ENCODE results near the gene TNS1. TPM values are rescaled to one million over a fixed set of nuclear protein-coding genes. Genes with fewer than 3 reads are reported as not detected.

Gene TNS1
- total RNA-seq, 4 donors from 2014 or later, result 23.1 to 156 (median 81.1) TPM

DNA sequence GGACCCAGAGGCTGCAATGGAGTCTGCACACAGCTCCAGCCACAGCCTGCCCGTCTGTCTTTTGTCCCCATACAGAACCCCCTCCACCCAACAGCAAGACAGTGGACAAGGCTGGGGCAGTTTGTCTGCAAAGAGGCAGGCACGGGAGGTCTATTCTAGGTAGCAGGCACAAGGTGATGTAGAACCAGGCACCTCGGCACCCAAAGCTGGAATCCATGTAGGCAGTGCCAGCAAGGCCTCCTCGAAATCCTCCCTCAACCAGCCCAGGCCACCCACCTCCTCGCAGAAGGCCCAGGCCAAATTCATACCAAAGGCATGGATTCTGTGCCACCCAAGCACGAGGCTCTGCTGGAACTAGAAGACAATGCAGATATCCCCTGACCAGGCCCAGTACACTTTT is 179.2 kb downstream of the TNS1 start:
- TF ChIP-seq, protein P1, sequence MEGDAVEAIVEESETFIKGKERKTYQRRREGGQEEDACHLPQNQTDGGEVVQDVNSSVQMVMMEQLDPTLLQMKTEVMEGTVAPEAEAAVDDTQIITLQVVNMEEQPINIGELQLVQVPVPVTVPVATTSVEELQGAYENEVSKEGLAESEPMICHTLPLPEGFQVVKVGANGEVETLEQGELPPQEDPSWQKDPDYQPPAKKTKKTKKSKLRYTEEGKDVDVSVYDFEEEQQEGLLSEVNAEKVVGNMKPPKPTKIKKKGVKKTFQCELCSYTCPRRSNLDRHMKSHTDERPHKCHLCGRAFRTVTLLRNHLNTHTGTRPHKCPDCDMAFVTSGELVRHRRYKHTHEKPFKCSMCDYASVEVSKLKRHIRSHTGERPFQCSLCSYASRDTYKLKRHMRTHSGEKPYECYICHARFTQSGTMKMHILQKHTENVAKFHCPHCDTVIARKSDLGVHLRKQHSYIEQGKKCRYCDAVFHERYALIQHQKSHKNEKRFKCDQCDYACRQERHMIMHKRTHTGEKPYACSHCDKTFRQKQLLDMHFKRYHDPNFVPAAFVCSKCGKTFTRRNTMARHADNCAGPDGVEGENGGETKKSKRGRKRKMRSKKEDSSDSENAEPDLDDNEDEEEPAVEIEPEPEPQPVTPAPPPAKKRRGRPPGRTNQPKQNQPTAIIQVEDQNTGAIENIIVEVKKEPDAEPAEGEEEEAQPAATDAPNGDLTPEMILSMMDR (IDR thresholded peaks at IDR 0.05), result no peak
- no peak for TF ChIP-seq POLR2A (IDR thresholded peaks at IDR 0.05)
- H3K4me1 ChIP-seq, result peaks cover 0 to 17% (median 0%) of the 10 kb centered on the region in 4 donors
- H3K27ac ChIP-seq, result no peak overlapping the region
- H3K9me3 ChIP-seq, result no peaks in the 10 kb centered on the region
- no peaks in the 10 kb centered on the region for H3K27me3 ChIP-seq
- DNase-seq, result no peak
- peaks cover 0 to 1% (median 0%) of the 10 kb centered on the region in 3 donors for H3K36me3 ChIP-seq
- no peak overlapping the region for H3K4me3 ChIP-seq

DNA sequence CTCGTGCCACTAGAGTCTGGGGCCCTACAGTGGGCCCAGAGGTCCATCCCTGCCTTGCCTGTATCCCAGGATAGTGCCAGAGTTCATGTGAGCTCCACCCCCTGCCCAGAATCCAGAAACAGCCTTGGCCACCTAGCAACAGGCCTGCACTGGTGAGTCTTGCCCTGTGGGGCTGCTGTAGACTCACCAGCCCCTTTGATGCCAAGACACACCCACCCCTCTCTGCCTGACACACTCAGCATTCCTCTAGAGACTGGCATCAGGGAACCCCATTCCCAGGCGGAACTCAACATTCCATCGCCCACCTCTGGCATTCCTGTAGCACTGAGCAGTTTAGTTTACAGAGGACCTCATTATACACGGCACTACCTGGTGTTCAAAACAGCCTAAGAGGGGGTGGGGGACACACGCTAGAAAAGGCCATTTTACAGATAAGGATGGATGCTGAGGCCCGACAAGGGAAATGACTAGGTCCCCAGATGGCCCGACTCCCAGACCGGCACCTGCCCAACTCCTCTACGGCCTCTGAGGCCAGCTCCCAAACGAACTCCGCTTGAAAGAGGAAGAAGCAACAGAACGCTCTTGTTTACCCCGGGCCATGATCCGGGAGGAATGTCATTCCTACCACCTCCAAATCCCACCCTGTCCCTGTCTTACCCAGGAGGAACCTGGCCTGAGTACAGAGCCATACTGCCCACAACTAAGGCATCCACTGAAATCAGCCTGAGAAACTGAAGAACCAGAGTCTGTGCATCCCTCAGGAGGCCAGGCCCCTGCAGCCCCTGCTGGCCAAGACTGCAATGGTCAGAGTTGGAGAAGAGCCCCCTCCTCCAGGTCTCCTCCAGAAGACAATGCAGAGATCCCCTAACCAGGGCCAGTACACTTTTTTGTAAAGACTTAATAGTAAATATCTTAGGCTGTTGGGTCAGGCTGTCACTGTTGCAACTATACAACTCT is 180.2 kb downstream of the TNS1 start:
- Histone ChIP-seq H3K4me1 (peaks cover 0 to 18% (median 0%) of the 10 kb centered on the region in 4 donors), H3K9me3 (no peaks in the 10 kb centered on the region), H3K36me3 (peaks cover 0 to 12% (median 0%) of the 10 kb centered on the region in 3 donors), H3K4me3 (no peak overlapping the region), H3K27me3 (no peaks in the 10 kb centered on the region), H3K27ac (peak overlapping the region in 1 of 4 donors; percentile 42)
- DNase-seq, result no peak
- no peak for TF ChIP-seq POLR2A (IDR thresholded peaks at IDR 0.05)
- TF ChIP-seq, protein P1 (IDR thresholded peaks at IDR 0.05), result no peak

DNA sequence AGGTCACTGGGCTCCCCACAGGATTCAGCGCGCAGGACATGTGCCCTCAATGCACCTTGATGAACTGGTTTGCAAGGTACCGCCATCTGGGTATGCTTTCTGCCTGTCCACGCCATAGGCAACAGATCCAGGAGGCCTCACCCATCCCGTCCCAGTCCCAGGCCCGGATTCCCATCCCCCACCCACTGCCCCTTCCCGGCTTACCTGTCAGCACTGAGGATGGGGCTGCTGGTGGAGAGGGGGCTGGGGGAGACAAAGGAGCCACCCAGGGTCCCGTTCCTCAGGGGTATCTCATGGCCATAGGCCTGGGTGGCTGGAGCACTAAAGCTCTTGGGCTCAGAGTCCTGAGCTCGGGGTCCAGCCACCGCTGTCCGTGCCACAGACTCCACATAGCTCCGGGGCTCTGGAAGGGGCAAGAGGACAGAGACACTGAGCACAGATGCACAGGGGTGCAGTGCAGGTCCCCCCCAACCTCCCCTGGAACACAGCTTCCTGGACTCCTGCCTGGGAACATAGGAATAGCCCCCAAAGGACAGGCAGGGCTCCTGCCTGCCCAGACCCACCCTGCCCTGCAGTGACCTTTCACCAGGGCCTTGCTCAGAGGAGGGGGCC is 181.2 kb downstream of the TNS1 start:
- Histone ChIP-seq H3K9me3 (no peaks in the 10 kb centered on the region), H3K36me3 (peaks cover 0 to 16% (median 0%) of the 10 kb centered on the region in 3 donors), H3K27me3 (no peaks in the 10 kb centered on the region), H3K4me3 (no peak overlapping the region), H3K4me1 (peaks cover 0 to 27% (median 0%) of the 10 kb centered on the region in 4 donors), H3K27ac (peak overlapping the region in 1 of 4 donors; percentile 42)
- DNase-seq, result no peak
- TF ChIP-seq, protein P1 (IDR thresholded peaks at IDR 0.05), result no peak
- TF ChIP-seq POLR2A (IDR thresholded peaks at IDR 0.05), result no peak

DNA sequence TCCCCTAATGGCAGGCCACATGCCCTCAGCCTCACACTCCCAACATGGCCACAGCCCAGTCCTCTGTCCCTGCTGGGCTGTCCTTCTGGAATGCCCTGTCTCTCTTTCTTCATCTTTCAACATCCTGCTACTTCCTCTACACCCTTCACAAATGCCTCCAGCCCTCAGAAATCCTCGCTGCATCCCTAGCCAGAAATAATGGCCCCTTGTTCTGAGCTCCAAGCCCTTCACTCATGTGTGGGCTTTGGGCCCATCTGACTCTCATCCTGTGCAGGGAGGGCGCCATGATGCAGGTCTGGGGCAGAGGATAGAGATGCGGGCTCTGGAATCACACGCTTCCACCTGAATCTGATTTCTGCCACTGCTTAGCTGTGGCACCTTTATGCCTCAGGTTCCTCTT is 181.9 kb downstream of the TNS1 start:
- Histone ChIP-seq H3K27me3 (no peaks in the 10 kb centered on the region), H3K4me1 (peaks cover 0 to 34% (median 0%) of the 10 kb centered on the region in 4 donors), H3K27ac (no peak overlapping the region), H3K36me3 (peaks cover 0 to 16% (median 0%) of the 10 kb centered on the region in 3 donors), H3K9me3 (no peaks in the 10 kb centered on the region), H3K4me3 (no peak overlapping the region)
- TF ChIP-seq, protein P1 (IDR thresholded peaks at IDR 0.05), result no peak
- no peak for TF ChIP-seq POLR2A (IDR thresholded peaks at IDR 0.05)
- no peak for DNase-seq

DNA sequence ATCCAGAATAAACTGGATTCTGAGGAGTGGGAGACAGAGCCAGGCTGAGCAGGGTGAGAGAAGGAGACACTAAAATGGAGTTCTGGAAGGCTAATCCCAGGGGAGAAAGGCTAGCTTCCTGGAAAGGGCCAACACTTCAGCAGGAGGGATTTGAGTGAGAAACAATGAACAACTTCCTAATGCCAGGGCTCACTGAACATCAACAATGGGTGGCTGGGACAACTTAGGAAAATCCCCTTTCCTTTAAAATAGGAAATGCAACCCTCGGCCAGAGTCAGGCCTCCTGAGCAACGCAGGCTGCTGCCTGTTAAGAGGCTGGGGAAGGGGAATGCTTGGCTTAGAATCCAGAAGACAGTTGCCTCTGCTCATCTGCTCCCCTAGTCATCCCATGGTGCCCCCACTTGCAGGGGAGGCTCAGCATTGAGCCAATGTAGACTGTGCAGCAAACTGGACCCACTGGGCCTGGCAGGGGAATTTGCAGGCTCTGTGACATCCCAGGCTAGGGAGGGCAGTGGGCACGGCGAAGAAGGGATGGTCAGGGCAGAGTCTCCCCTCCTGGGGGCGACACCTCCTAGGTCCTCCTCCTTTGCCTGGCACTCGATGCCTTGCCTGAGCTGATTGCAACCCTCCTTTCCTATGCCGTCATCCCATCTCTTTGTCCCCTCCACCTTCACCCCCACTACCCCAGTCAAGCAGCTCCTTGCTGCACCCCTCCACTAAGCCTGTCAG is 182.5 kb downstream of the TNS1 start:
- H3K27ac ChIP-seq, result no peak overlapping the region
- H3K4me3 ChIP-seq, result no peak overlapping the region
- no peaks in the 10 kb centered on the region for H3K9me3 ChIP-seq
- TF ChIP-seq POLR2A (IDR thresholded peaks at IDR 0.05), result no peak
- TF ChIP-seq, protein P1 (IDR thresholded peaks at IDR 0.05), result no peak
- no peak for DNase-seq
- H3K36me3 ChIP-seq, result peaks cover 0 to 19% (median 0%) of the 10 kb centered on the region in 3 donors
- no peaks in the 10 kb centered on the region for H3K27me3 ChIP-seq
- peaks cover 0 to 35% (median 0%) of the 10 kb centered on the region in 4 donors for H3K4me1 ChIP-seq

Data from Peyer's patch (tissue), 4 donors.